GM23338 (cell line): Measurements from ENCODE around the gene KCNJ10.

Source experiments
- CREB1 ChIP-seq: fragments of 250-450 bp; sonication (Bioruptor Pico); IDR thresholded peaks from 2 replicates; pipeline ENCODE4 v1.5.0; 2020; ENCODE audit warnings: low read depth, mild to moderate bottlenecking, moderate library complexity
- EZH2 ChIP-seq: fragments of 200-600 bp; sonication (generic); IDR thresholded peaks from one replicate; pipeline ENCODE4 v1.8.0; 2017; ENCODE audit warnings: antibody characterized with exemption, mild to moderate bottlenecking, low read depth; ENCODE audit not compliant: unreplicated experiment
- EZH2phosphoT487 ChIP-seq: fragments of 200-600 bp; sonication (generic); IDR thresholded peaks from one replicate; pipeline ENCODE4 v1.8.1; 2018; ENCODE audit warnings: antibody characterized with exemption; ENCODE audit not compliant: unreplicated experiment
- JUNB ChIP-seq: IDR thresholded peaks from one replicate; pipeline ENCODE4 v1.6.1; 2016; ENCODE audit warnings: antibody characterized with exemption; ENCODE audit not compliant: unreplicated experiment
- NANOG ChIP-seq: IDR thresholded peaks from 2 replicates; pipeline ENCODE4 v1.6.1; 2016; ENCODE audit warnings: antibody characterized with exemption, borderline replicate concordance
- POLR2AphosphoS5 ChIP-seq: IDR thresholded peaks from 2 replicates; pipeline ENCODE4 v1.6.1; 2016; ENCODE audit warnings: antibody characterized with exemption, low read depth
- STAT1 ChIP-seq: IDR thresholded peaks from one replicate; pipeline ENCODE4 v1.6.1; 2016; ENCODE audit warnings: antibody characterized with exemption; ENCODE audit not compliant: unreplicated experiment
- ZNF114 ChIP-seq: fragments of 250-450 bp; sonication (Bioruptor Pico); IDR thresholded peaks from 2 replicates; pipeline ENCODE4 v1.5.0; 2020; ENCODE audit warnings: mild to moderate bottlenecking, moderate library complexity
- ZNF331 ChIP-seq: fragments of 250-450 bp; sonication (Bioruptor Pico); IDR thresholded peaks from 2 replicates; pipeline ENCODE4 v1.5.0; 2020; ENCODE audit warnings: low read depth, mild to moderate bottlenecking, moderate library complexity
- TF ChIP-seq, protein P1 (sequence below), 2 experiments: fragments of 200-600 bp in 1 of 2; sonication (generic) in 1 of 2; conservative IDR thresholded peaks; 2 replicates each; pipeline versions ENCODE4 v1.5.1 to v1.6.1; 2016 to 2017; ENCODE audit warnings: antibody characterized with exemption in 2 of 2, low read depth in 2 of 2, mild to moderate bottlenecking in 2 of 2, moderate library complexity in 1 of 2
- TF ChIP-seq, protein P2 (sequence below): IDR thresholded peaks from one replicate; pipeline ENCODE4 v1.6.1; 2018; ENCODE audit warnings: antibody characterized with exemption; ENCODE audit not compliant: unreplicated experiment
- TF ChIP-seq, protein P3 (sequence below): IDR thresholded peaks from 2 replicates; pipeline ENCODE4 v1.6.1; 2016; ENCODE audit warnings: antibody characterized with exemption
- TF ChIP-seq, protein P4 (sequence below): fragments of 250-450 bp; sonication (Bioruptor Pico); IDR thresholded peaks from 2 replicates; pipeline ENCODE4 v1.5.0; 2020; ENCODE audit warnings: mild to moderate bottlenecking, moderate library complexity

DNA sequence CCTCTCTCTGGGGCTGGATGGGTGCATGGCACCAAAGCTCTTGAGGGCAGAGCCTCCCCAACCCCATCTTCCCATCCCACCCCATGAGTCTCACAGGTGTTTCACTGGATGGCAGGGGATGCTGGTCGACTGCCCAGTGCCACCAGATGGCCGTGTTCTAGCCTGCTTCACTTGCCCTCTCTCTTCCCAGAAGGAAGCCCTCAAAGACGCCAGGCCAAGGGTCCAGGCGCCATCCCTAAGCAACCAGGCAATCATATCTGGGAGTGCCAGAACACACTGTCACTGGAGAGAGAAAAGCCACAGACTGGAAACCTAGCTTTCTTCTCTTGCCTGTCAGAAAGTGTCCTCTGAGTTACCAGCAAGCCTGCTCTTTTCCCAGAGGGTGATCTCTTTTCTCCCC is 64.9 kb downstream of the KCNJ10 start:
- TF ChIP-seq, protein P1, sequence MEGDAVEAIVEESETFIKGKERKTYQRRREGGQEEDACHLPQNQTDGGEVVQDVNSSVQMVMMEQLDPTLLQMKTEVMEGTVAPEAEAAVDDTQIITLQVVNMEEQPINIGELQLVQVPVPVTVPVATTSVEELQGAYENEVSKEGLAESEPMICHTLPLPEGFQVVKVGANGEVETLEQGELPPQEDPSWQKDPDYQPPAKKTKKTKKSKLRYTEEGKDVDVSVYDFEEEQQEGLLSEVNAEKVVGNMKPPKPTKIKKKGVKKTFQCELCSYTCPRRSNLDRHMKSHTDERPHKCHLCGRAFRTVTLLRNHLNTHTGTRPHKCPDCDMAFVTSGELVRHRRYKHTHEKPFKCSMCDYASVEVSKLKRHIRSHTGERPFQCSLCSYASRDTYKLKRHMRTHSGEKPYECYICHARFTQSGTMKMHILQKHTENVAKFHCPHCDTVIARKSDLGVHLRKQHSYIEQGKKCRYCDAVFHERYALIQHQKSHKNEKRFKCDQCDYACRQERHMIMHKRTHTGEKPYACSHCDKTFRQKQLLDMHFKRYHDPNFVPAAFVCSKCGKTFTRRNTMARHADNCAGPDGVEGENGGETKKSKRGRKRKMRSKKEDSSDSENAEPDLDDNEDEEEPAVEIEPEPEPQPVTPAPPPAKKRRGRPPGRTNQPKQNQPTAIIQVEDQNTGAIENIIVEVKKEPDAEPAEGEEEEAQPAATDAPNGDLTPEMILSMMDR (conservative IDR thresholded peaks at IDR 0.05; ENCODE audit: low read depth in 2 of 2): no peak
- TF ChIP-seq EZH2: no peak
- no peak for TF ChIP-seq STAT1
- TF ChIP-seq POLR2AphosphoS5: no peak
- TF ChIP-seq EZH2phosphoT487: no peak
- TF ChIP-seq, protein P2, sequence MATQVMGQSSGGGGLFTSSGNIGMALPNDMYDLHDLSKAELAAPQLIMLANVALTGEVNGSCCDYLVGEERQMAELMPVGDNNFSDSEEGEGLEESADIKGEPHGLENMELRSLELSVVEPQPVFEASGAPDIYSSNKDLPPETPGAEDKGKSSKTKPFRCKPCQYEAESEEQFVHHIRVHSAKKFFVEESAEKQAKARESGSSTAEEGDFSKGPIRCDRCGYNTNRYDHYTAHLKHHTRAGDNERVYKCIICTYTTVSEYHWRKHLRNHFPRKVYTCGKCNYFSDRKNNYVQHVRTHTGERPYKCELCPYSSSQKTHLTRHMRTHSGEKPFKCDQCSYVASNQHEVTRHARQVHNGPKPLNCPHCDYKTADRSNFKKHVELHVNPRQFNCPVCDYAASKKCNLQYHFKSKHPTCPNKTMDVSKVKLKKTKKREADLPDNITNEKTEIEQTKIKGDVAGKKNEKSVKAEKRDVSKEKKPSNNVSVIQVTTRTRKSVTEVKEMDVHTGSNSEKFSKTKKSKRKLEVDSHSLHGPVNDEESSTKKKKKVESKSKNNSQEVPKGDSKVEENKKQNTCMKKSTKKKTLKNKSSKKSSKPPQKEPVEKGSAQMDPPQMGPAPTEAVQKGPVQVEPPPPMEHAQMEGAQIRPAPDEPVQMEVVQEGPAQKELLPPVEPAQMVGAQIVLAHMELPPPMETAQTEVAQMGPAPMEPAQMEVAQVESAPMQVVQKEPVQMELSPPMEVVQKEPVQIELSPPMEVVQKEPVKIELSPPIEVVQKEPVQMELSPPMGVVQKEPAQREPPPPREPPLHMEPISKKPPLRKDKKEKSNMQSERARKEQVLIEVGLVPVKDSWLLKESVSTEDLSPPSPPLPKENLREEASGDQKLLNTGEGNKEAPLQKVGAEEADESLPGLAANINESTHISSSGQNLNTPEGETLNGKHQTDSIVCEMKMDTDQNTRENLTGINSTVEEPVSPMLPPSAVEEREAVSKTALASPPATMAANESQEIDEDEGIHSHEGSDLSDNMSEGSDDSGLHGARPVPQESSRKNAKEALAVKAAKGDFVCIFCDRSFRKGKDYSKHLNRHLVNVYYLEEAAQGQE: no peak
- TF ChIP-seq CREB1 (CRISPR knock-in tag): no peak
- TF ChIP-seq ZNF114 (CRISPR knock-in tag): no peak
- TF ChIP-seq JUNB: no peak
- TF ChIP-seq, protein P3, sequence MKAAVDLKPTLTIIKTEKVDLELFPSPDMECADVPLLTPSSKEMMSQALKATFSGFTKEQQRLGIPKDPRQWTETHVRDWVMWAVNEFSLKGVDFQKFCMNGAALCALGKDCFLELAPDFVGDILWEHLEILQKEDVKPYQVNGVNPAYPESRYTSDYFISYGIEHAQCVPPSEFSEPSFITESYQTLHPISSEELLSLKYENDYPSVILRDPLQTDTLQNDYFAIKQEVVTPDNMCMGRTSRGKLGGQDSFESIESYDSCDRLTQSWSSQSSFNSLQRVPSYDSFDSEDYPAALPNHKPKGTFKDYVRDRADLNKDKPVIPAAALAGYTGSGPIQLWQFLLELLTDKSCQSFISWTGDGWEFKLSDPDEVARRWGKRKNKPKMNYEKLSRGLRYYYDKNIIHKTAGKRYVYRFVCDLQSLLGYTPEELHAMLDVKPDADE: no peak
- no peak for TF ChIP-seq NANOG
- TF ChIP-seq, protein P4, sequence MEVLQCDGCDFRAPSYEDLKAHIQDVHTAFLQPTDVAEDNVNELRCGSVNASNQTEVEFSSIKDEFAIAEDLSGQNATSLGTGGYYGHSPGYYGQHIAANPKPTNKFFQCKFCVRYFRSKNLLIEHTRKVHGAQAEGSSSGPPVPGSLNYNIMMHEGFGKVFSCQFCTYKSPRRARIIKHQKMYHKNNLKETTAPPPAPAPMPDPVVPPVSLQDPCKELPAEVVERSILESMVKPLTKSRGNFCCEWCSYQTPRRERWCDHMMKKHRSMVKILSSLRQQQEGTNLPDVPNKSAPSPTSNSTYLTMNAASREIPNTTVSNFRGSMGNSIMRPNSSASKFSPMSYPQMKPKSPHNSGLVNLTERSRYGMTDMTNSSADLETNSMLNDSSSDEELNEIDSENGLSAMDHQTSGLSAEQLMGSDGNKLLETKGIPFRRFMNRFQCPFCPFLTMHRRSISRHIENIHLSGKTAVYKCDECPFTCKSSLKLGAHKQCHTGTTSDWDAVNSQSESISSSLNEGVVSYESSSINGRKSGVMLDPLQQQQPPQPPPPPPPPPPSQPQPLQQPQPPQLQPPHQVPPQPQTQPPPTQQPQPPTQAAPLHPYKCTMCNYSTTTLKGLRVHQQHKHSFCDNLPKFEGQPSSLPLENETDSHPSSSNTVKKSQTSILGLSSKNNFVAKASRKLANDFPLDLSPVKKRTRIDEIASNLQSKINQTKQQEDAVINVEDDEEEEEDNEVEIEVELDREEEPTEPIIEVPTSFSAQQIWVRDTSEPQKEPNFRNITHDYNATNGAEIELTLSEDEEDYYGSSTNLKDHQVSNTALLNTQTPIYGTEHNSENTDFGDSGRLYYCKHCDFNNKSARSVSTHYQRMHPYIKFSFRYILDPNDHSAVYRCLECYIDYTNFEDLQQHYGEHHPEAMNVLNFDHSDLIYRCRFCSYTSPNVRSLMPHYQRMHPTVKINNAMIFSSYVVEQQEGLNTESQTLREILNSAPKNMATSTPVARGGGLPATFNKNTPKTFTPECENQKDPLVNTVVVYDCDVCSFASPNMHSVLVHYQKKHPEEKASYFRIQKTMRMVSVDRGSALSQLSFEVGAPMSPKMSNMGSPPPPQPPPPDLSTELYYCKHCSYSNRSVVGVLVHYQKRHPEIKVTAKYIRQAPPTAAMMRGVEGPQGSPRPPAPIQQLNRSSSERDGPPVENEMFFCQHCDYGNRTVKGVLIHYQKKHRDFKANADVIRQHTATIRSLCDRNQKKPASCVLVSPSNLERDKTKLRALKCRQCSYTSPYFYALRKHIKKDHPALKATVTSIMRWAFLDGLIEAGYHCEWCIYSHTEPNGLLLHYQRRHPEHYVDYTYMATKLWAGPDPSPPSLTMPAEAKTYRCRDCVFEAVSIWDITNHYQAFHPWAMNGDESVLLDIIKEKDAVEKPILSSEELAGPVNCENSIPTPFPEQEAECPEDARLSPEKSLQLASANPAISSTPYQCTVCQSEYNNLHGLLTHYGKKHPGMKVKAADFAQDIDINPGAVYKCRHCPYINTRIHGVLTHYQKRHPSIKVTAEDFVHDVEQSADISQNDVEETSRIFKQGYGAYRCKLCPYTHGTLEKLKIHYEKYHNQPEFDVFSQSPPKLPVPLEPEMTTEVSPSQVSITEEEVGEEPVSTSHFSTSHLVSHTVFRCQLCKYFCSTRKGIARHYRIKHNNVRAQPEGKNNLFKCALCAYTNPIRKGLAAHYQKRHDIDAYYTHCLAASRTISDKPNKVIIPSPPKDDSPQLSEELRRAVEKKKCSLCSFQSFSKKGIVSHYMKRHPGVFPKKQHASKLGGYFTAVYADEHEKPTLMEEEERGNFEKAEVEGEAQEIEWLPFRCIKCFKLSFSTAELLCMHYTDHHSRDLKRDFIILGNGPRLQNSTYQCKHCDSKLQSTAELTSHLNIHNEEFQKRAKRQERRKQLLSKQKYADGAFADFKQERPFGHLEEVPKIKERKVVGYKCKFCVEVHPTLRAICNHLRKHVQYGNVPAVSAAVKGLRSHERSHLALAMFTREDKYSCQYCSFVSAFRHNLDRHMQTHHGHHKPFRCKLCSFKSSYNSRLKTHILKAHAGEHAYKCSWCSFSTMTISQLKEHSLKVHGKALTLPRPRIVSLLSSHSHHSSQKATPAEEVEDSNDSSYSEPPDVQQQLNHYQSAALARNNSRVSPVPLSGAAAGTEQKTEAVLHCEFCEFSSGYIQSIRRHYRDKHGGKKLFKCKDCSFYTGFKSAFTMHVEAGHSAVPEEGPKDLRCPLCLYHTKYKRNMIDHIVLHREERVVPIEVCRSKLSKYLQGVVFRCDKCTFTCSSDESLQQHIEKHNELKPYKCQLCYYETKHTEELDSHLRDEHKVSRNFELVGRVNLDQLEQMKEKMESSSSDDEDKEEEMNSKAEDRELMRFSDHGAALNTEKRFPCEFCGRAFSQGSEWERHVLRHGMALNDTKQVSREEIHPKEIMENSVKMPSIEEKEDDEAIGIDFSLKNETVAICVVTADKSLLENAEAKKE (CRISPR knock-in tag): no peak
- no peak for TF ChIP-seq ZNF331 (CRISPR knock-in tag)
